Panc1 (cell line): ENCODE results near the gene KIF1C.

Experiments used
- CTCF ChIP-seq: fragments of 450-650 bp; IDR thresholded peaks from 2 replicates; pipeline ENCODE4 v1.5.1; 2017; ENCODE audit warnings: mild to moderate bottlenecking
- REST ChIP-seq, 2 experiments: IDR thresholded peaks; 2 replicates each; pipeline ENCODE4 v1.6.1; 2011 to 2012; ENCODE audit warnings: low read depth in 2 of 2, control low read depth in 1 of 2, low read length in 1 of 2, mild to moderate bottlenecking in 1 of 2, moderate library complexity in 1 of 2; ENCODE audit not compliant: insufficient read depth in 1 of 2
- TCF7L2 ChIP-seq: IDR thresholded peaks from 2 replicates; pipeline ENCODE4 v1.6.1; 2011; ENCODE audit warnings: mild to moderate bottlenecking, low read depth, low read length, inconsistent platforms

- no peak for TF ChIP-seq CTCF
- TF ChIP-seq TCF7L2: no peak
- TF ChIP-seq REST (IDR thresholded peaks at IDR 0.05; ENCODE audit: insufficient read depth in 1 of 2, low read depth in 2 of 2, low read length in 1 of 2): no peak
Measured at GRCh38 chr17:5000237-5000639, 2.5 kb downstream of the KIF1C start.
